GM21423 (cell line): Measurements from ENCODE around the gene HSPA1A.
"Not testable (repeated sequence)": the region's sequence is repeated elsewhere in the genome, so short reads cannot be mapped to it uniquely, and the experiment has no call there.

ENCODE experiments used
- ATAC-seq: cut with Tn5 transposase; IDR thresholded peaks from one replicate; pipeline ENCODE4 v1.9.1; 2021; ENCODE audit warnings: mild to moderate bottlenecking, moderate library complexity; ENCODE audit not compliant: unreplicated experiment

The HSPA1A gene

DNA sequence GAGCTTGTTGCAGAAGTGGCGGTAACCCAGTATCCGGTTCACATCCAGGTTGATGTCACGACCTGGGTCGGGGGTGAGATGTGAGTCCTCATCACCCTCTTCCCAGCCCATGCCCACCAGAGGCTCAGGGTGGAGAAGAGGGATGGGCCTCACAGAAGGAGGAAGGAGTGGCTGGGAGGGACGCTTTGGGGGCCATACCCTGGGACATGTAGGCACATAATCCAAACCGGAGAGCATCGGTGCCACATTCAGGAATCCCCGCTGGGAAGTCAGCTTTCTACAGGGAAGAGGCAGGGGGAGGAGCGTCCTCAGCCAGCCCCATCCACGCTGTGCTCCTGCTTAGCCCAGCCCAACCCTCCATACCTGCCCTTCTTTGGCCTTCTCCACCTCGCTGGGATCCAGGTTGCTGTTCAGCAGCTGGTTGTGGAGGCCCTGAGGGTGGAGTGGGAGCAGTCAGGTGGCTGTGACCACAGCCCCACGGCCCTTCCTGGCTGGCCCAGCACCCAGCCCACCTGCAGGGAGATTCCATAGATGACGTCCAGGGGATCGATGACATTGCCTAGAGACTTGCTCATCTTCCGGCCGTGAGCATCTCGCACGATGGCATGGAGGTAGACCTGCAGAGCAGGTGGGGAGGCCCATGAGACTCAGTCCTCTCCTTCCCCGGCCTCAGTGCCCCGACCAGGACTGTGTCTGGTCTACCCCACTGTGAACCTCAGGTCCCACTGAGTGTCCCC lies 34.7 kb upstream of the HSPA1A start:
- ATAC-seq: no peak

DNA sequence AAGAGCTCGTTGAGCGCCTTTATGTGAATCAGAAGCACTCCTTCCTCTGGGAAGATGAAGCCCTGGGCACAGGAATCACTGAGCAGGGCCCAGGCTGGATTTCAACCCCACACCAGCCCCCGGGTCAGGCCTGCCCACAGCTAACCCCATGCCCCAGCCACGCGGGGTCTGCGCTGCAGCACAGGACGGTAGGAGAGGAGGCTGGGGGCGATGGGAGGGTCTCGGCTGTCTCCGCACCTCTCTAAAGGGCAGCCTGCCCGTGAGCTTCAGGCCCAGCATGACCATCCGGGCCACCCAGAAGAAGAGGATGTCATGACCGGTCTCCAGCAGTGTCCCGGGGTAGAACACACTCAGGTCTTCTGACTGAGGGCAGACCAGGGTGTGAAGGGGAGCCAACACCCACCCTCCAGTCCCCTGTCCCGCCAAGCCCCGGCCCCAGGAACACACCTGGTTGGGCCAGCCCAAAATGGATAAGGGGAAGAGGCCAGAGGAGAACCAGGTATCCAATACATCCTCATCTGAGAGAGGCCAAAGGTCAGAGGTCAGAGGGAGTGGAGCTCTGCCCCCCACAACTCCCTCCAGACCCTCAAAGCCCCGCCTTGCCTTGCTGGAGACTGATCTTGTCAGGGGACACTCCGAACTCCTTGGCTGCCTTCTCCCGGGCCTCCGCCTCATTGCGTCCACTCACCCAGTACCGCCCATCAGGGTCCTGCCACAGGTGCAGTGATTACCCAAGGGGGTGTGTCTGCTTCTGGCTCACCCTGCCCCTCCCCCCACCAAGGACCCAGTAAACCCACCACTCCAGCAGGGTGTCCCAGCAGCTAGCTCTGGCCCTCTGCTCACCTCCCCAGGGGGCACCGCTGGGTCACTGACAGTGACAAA lies 33.9 kb upstream of the HSPA1A start:
- no peak for ATAC-seq

GRCh38 chr6:31782126-31782855 lies 33.1 kb upstream of the HSPA1A start:
- no peak for ATAC-seq

DNA sequence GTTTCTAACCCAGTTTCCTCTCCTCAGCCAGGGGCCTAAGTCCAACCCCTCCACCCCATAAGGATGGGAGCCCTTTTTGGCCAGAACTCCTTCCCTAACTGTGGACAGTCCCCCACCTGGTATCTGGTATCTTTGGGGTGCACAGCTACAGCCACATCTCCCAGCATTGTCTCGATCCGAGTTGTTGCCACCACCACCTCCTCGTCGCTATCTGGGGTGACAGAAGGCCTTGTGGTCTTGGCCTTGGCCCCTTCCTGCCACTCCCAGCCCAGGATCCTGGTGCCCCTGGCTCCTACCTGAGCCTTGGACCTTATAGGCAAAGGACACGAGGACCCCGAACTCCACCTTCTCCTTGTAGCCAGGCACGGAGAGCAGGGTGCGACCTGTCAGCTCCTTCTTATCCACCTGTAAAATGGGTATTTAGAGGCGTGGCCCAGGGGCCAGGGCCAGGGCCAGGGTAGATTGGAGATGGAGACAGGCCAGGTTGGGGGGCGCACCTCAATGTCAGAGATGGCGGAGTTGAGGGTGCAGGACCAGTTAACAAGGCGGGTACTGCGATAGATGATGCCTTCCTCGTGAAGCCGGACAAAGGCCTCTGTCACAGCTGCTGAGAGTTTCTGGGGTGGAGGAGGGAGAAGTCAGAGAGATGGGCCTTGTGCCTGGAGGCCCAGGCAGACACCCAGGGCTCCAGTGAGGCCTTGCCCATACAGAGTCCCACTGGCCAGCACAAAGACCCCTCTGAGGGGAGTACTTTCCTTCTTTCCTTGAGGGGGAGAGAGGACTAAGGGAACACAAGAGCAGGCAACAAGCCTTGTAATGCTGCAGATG lies 31.0 kb upstream of the HSPA1A start:
- no peak for ATAC-seq

GRCh38 chr6:31785475-31785874 lies 29.9 kb upstream of the HSPA1A start:
- ATAC-seq: no peak

DNA sequence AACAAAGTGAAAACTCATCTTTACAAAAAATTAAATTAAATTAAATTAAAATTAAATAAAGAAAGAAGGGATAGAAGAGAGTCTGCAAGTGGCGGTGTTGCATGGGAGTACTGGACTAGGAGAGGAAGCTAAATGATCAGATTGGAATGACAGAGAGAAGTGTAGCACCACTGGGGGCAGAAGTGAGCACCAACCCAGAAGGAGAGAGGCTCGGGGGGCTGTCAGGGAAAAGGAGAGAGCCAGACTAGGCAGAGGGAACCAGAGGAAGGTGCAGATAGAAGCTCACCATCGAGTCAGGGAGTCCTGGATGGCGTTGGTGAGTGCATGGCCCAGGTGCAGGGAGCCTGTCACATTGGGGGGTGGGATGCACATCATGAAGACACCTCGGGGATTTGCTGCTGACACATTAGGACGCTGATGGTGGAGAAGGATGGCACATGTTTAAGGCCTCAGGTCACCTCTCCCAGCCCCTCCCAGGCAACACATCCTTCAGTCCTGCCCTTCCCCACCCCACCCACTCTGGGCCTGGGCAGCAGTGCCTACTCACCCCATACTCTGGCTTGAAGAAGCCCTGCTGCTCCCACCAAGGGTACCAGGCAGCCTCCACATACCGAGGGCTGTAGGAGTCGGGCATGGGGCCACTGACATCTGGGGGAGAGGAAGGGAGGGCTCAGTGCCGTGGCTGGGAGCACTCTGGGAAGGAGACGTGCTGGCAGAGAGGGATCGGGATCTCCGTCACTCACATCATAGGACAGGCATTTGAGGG lies 23.8 kb upstream of the HSPA1A start:
- ATAC-seq: no peak

DNA sequence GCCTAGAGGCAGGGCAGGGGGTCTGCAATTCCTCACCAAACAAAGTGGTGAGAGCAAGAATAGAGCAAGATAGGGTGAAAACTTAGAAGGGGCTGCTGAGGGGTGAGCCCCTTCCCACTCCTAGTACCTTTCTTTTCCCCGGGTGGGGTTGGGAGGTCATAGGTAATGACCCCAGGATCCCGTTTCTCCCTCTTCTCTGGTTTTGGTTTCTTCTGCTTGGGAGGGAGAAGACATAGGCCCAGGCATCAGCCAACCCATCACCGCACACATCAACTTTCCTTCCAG lies 23.3 kb upstream of the HSPA1A start:
- ATAC-seq: no peak

- no peak for ATAC-seq
Measured at GRCh38 chr6:31792761-31793171, 22.6 kb upstream of the HSPA1A start.

DNA sequence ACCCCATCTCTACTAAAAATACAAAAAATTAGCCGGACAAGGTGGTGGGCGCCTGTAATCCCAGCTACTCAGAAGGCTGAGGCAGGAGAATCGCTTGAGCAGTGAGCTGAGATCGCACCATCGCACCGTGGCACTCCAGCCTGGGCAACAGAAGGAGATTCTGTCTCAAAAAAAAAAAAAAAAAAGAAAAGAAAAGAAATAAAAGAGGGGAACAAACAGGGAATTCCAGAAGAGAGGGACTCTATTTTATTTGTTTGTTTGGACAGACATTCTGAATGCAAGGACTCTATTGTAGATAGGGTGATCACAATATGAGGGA lies 21.5 kb upstream of the HSPA1A start:
- ATAC-seq: not testable (repeated sequence)

GRCh38 chr6:31794294-31794865 lies 21.0 kb upstream of the HSPA1A start:
- ATAC-seq: no peak

- peak; percentile 20 for ATAC-seq
Measured at GRCh38 chr6:31794866-31795615, 20.3 kb upstream of the HSPA1A start.

GRCh38 chr6:31795616-31796298 lies 19.6 kb upstream of the HSPA1A start, which contains the start of gene VARS1:
VARS1 (minus strand) TSS chr6:31795752; CDS start chr6:31795217, 535 bp downstream.
- peak; percentile 72 for ATAC-seq

GRCh38 chr6:31796993-31797385 lies 18.4 kb upstream of the HSPA1A start:
- no peak for ATAC-seq

GRCh38 chr6:31797588-31797987 lies 17.8 kb upstream of the HSPA1A start:
- ATAC-seq: no peak

DNA sequence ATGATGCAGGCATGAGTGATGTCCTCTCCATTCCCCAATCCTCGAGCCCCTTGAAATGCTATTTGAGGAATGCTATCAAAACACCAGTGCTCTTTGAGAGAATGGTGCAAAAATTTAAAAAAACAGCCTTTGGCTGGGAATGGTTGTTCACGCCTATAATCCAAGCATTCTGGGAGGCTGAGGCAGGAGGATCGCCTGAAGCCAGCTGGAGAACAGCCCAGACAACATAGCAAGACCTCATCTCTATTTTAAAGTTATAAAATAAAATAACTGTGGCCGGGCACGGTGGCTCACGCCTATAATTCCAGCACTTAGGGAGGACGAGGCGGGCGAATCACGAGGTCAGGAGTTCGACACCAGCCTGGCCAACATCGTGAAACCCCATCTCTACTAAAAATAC lies 15.6 kb upstream of the HSPA1A start:
- no peak for ATAC-seq

GRCh38 chr6:31801031-31801927 lies 14.1 kb upstream of the HSPA1A start:
- not testable (repeated sequence) for ATAC-seq

GRCh38 chr6:31805939-31806469 lies 9.3 kb upstream of the HSPA1A start:
- ATAC-seq: no peak
